ENCODE results near the gene SERPINA5. TPM values are rescaled to one million over a fixed set of nuclear protein-coding genes. Genes with fewer than 3 reads are reported as not detected.

SERPINA5 gene
- polyA plus RNA-seq, 1 donor from 2014 or later: not detected

DNA sequence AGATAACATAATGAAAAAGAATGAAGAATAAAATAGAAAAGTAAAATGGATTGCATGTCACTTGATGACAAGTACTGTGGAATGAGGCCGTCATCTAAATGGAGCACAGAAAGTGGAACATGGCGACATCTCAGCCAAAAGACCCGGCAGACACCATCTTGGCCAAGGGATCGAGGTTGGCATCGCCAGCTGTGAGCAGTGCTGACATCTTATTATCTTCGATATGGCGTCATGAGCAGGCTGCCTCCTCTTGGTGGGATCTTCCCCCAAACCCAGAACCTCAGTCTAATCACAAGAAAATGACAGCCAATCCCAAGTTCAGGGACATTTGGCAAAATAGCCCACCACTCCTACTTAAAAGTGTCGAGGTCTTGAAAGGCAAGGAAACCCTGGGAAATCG is 15.1 kb downstream of the SERPINA5 start:
- Histone ChIP-seq H3K27ac (ENCODE audit: low read length) (no peak overlapping the region), H3K9me2 (ENCODE audit: insufficient read depth, low read length) (no peaks in the 10 kb centered on the region), H3K36me3 (ENCODE audit: insufficient read depth, low read length) (no peaks in the 10 kb centered on the region), H3F3A (ENCODE audit: insufficient read depth, low read length, poor library complexity, severe bottlenecking) (no peaks in the 10 kb centered on the region), H3K4me3 (ENCODE audit: low read length) (no peak overlapping the region), H3K27me3 (ENCODE audit: insufficient read depth, low read depth, low read length) (no peaks in the 10 kb centered on the region), H4K20me1 (ENCODE audit: insufficient read depth) (no peaks in the 10 kb centered on the region), H3K9ac (ENCODE audit: low read length) (no peak overlapping the region), H3K79me2 (replicated peaks; ENCODE audit: insufficient read depth, low read length) (no peaks in the 10 kb centered on the region), H3K4me2 (ENCODE audit: low read length) (no peak overlapping the region), H3K9me3 (ENCODE audit: low read length) (no peaks in the 10 kb centered on the region), H2AFZ (ENCODE audit: low read depth, low read length) (no peak overlapping the region)
- TF ChIP-seq, protein P1, sequence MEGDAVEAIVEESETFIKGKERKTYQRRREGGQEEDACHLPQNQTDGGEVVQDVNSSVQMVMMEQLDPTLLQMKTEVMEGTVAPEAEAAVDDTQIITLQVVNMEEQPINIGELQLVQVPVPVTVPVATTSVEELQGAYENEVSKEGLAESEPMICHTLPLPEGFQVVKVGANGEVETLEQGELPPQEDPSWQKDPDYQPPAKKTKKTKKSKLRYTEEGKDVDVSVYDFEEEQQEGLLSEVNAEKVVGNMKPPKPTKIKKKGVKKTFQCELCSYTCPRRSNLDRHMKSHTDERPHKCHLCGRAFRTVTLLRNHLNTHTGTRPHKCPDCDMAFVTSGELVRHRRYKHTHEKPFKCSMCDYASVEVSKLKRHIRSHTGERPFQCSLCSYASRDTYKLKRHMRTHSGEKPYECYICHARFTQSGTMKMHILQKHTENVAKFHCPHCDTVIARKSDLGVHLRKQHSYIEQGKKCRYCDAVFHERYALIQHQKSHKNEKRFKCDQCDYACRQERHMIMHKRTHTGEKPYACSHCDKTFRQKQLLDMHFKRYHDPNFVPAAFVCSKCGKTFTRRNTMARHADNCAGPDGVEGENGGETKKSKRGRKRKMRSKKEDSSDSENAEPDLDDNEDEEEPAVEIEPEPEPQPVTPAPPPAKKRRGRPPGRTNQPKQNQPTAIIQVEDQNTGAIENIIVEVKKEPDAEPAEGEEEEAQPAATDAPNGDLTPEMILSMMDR (IDR thresholded peaks at IDR 0.05; ENCODE audit: poor library complexity, severe bottlenecking): no peak
- TF ChIP-seq RAD21 (conservative IDR thresholded peaks at IDR 0.05) (no peak), EZH2 (IDR thresholded peaks at IDR 0.05; ENCODE audit: borderline replicate concordance, insufficient read depth, low read length, poor library complexity, severe bottlenecking) (no peak), TAF1 (IDR thresholded peaks at IDR 0.05; ENCODE audit: low read depth) (no peak)
- TF ChIP-seq, protein P2, sequence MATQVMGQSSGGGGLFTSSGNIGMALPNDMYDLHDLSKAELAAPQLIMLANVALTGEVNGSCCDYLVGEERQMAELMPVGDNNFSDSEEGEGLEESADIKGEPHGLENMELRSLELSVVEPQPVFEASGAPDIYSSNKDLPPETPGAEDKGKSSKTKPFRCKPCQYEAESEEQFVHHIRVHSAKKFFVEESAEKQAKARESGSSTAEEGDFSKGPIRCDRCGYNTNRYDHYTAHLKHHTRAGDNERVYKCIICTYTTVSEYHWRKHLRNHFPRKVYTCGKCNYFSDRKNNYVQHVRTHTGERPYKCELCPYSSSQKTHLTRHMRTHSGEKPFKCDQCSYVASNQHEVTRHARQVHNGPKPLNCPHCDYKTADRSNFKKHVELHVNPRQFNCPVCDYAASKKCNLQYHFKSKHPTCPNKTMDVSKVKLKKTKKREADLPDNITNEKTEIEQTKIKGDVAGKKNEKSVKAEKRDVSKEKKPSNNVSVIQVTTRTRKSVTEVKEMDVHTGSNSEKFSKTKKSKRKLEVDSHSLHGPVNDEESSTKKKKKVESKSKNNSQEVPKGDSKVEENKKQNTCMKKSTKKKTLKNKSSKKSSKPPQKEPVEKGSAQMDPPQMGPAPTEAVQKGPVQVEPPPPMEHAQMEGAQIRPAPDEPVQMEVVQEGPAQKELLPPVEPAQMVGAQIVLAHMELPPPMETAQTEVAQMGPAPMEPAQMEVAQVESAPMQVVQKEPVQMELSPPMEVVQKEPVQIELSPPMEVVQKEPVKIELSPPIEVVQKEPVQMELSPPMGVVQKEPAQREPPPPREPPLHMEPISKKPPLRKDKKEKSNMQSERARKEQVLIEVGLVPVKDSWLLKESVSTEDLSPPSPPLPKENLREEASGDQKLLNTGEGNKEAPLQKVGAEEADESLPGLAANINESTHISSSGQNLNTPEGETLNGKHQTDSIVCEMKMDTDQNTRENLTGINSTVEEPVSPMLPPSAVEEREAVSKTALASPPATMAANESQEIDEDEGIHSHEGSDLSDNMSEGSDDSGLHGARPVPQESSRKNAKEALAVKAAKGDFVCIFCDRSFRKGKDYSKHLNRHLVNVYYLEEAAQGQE (IDR thresholded peaks at IDR 0.05; ENCODE audit: borderline replicate concordance): no peak

DNA sequence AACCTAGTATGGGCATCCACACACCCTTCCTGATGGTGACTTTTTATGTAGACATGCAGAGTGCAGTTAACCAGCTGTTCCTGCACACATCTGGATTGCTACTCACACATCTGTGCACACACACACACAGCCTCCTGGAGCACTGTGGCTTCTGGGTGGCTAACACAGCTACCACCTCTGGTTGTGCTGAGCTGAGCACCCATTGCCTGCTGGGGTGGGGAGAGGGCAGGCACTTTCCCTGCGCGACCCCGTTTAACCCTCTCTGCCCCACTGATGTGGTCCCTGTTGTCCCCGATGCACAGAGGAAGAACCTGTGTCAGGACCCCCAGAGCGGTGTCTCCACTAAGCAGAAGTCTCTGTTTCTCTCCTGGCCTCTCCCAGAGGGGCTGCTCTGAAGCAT is 16.6 kb downstream of the SERPINA5 start:
- no peak overlapping the region for H3K4me2 ChIP-seq (ENCODE audit: low read length)
- H2AFZ ChIP-seq (ENCODE audit: low read depth, low read length): no peak overlapping the region
- no peaks in the 10 kb centered on the region for H3K27me3 ChIP-seq (ENCODE audit: insufficient read depth, low read depth, low read length)
- no peaks in the 10 kb centered on the region for H3K9me3 ChIP-seq (ENCODE audit: low read length)
- no peak overlapping the region for H3K4me3 ChIP-seq (ENCODE audit: low read length)
- no peak overlapping the region for H3K27ac ChIP-seq (ENCODE audit: low read length)
- H4K20me1 ChIP-seq (ENCODE audit: insufficient read depth): no peaks in the 10 kb centered on the region
- H3K79me2 ChIP-seq (replicated peaks; ENCODE audit: insufficient read depth, low read length): no peaks in the 10 kb centered on the region
- no peaks in the 10 kb centered on the region for H3K9me2 ChIP-seq (ENCODE audit: insufficient read depth, low read length)
- no peak overlapping the region for H3K9ac ChIP-seq (ENCODE audit: low read length)
- TF ChIP-seq EP300 (conservative IDR thresholded peaks at IDR 0.05; ENCODE audit: poor library complexity, severe bottlenecking) (no peak), RAD21 (conservative IDR thresholded peaks at IDR 0.05) (no peak), MXI1 (conservative IDR thresholded peaks at IDR 0.05; ENCODE audit: poor library complexity, severe bottlenecking) (no peak), TAF1 (IDR thresholded peaks at IDR 0.05; ENCODE audit: low read depth) (no peak), POLR2AphosphoS5 (IDR thresholded peaks at IDR 0.05) (no peak), EZH2 (IDR thresholded peaks at IDR 0.05; ENCODE audit: borderline replicate concordance, insufficient read depth, low read length, poor library complexity, severe bottlenecking) (no peak), SMC3 (conservative IDR thresholded peaks at IDR 0.05; ENCODE audit: poor library complexity) (no peak)
- TF ChIP-seq, protein P1 (IDR thresholded peaks at IDR 0.05; ENCODE audit: poor library complexity, severe bottlenecking): no peak
- TF ChIP-seq, protein P2 (IDR thresholded peaks at IDR 0.05; ENCODE audit: borderline replicate concordance): no peak
- H3K36me3 ChIP-seq (ENCODE audit: insufficient read depth, low read length): no peaks in the 10 kb centered on the region
- H3F3A ChIP-seq (ENCODE audit: insufficient read depth, low read length, poor library complexity, severe bottlenecking): no peaks in the 10 kb centered on the region
